Heart left ventricle (tissue), 13 donors: ENCODE results near the gene DCAF16.

Experiments
- POLR2A ChIP-seq, 2 donors: fragments of 450-650 bp; IDR thresholded peaks; one replicate each; pipeline ENCODE4 v1.6.1; 2017; ENCODE audit warnings: antibody characterized with exemption in 2 of 2, mild to moderate bottlenecking in 2 of 2, moderate library complexity in 2 of 2
- TF ChIP-seq, protein P1 (sequence below), 12 donors: fragments of 200-600 bp; sonication (generic) in 4 of 12; IDR thresholded peaks; one replicate each; pipeline versions ENCODE4 v1.5.0 to v1.8.0; 2018 to 2022; ENCODE audit warnings: antibody characterized with exemption in 12 of 12, mild to moderate bottlenecking in 5 of 12
- donor health status: ischemic (EF 13 %, LVEDD 7.1; RV severe dilation, severe dysfunction).
- donor health status: DM: no; HTN: yes; CAD: no.
- donor health status: DM: no; HTN: no; CAD: no.
- donor health status: ischemic (EF 25% LVEDD 6.9; RV normal size, moderate dysfunction).
- donor health status: ischemic (EF 25% LVEDD 5.7; RV mildly dilated, moderate dysfunction).
- donor health status: ischemic (EF 35%, LVEDD 5.7; RV mildly dilated, moderate dysfunction).
- donor health status: nonischemic (EF 11% LVEDD 7.7; RV severe dilation, severe dysfunction).
- donor health status: DM: yes; HTN: yes; CAD: no.
- donor health status: PGD.
- donor health status: ischemic (EF 29% LVEDD 5.4; RV normal size, mild dysfunction).
- donor health status: nonischemic (EF 23%, LVEDD 6.1; RV moderate dilation, normal function).

DNA sequence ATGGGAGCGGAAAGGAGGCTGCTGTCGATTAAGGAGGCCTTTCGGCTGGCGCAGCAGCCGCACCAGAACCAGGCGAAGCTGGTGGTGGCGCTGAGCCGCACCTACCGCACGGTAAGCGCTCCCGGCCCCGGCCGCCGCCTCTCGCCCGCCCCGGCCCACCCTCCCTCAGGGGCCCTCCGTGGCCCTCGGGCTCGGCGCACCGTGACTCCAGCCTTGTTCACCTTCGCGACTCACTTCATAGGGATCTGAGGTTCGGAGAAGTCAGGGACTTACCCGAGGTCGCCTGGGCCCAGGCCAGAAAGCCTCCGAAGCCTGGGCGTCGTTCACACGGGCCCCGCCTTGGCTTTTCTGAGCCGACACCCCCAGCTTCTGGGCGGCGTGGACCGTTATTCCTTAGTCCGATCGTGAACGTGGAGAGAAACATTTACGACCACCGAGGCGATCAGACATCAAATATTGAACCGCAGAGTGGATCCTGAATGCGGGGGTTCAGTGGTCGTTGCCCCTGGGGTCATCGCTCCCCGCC, 584 bp upstream of the DCAF16 start:
- TF ChIP-seq, protein P1, sequence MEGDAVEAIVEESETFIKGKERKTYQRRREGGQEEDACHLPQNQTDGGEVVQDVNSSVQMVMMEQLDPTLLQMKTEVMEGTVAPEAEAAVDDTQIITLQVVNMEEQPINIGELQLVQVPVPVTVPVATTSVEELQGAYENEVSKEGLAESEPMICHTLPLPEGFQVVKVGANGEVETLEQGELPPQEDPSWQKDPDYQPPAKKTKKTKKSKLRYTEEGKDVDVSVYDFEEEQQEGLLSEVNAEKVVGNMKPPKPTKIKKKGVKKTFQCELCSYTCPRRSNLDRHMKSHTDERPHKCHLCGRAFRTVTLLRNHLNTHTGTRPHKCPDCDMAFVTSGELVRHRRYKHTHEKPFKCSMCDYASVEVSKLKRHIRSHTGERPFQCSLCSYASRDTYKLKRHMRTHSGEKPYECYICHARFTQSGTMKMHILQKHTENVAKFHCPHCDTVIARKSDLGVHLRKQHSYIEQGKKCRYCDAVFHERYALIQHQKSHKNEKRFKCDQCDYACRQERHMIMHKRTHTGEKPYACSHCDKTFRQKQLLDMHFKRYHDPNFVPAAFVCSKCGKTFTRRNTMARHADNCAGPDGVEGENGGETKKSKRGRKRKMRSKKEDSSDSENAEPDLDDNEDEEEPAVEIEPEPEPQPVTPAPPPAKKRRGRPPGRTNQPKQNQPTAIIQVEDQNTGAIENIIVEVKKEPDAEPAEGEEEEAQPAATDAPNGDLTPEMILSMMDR (IDR thresholded peaks at IDR 0.05): no peak
- no peak for TF ChIP-seq POLR2A (IDR thresholded peaks at IDR 0.05)
